ENCODE results near the gene GALNT14.

DNA sequence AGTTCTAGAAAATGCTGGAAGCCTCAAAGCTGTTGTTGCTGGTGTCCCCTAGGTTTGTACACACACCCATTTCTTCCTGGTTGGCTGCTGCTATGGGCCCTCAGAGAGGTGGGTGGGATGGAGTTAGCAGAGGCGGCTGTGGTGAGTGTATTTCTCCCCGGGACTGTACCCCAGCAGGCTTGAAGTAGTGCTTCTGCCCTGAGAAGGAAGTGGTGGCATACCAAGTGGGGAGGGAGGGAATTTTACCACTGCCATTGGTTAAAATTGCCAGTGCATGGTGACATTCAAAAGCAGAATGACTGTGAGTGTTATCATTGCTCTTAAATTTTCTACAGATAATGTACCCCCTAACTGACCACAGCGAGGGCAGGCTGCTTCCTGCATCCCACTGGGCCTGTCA lies 205.4 kb downstream of the GALNT14 start:
- TF ChIP-seq, protein P1, sequence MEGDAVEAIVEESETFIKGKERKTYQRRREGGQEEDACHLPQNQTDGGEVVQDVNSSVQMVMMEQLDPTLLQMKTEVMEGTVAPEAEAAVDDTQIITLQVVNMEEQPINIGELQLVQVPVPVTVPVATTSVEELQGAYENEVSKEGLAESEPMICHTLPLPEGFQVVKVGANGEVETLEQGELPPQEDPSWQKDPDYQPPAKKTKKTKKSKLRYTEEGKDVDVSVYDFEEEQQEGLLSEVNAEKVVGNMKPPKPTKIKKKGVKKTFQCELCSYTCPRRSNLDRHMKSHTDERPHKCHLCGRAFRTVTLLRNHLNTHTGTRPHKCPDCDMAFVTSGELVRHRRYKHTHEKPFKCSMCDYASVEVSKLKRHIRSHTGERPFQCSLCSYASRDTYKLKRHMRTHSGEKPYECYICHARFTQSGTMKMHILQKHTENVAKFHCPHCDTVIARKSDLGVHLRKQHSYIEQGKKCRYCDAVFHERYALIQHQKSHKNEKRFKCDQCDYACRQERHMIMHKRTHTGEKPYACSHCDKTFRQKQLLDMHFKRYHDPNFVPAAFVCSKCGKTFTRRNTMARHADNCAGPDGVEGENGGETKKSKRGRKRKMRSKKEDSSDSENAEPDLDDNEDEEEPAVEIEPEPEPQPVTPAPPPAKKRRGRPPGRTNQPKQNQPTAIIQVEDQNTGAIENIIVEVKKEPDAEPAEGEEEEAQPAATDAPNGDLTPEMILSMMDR (IDR thresholded peaks at IDR 0.05), result no peak
- TF ChIP-seq EZH2 (IDR thresholded peaks at IDR 0.05; ENCODE audit: borderline replicate concordance, insufficient read depth, low read depth, low read length, poor library complexity, severe bottlenecking), result no peak

Data from B cell (primary cell).